IPS-11a (cell line): Measurements from ENCODE around the gene OR5AS1.
"Not testable (repeated sequence)": the region's sequence is repeated elsewhere in the genome, so short reads cannot be mapped to it uniquely, and the experiment has no call there.

Experiments
- H3K4me3 ChIP-seq: one replicate; pipeline ENCODE4 v1.5.1; 2013; ENCODE audit warnings: low read depth, low read length, control low read depth

OR5AS1 gene

GRCh38 chr11:56027354-56027753 lies at the start of gene OR5AS1:
Gene OR5AS1, plus strand, starts transcription at chr11:56027654. Its CDS starts 2,765 bp downstream, at chr11:56030419.
- H3K4me3 ChIP-seq = no peak within 1 kb of the TSS

DNA sequence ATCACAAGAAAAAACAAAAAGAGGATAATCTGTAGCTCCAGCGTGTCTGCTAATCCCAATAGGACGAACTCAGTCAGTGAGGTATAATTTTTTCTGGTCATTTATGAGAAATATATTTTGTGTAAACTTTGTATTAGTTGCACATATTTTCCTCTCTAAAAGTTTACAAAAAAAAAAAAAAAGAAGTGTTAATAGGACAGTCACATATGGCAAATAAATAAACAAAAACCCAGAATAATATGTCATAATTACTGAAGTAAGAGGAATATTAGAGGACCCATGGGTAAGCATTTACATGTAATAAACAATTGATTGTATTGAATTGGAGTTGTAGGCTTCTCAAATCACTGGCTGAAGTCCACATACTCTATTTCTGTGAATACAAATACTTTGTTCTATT lies 32.9 kb upstream of the OR5AS1 start, which contains the start of gene OR5F1:
Gene OR5F1 (minus strand): TSS at position 101 of the 400 bp plus-strand sequence. CDS start 0 bp downstream, at position 101.
- no peak within 1 kb of the TSS for H3K4me3 ChIP-seq

- no peak overlapping the region for H3K4me3 ChIP-seq
Measured at GRCh38 chr11:56010716-56011115, 16.7 kb upstream of the OR5AS1 start.

GRCh38 chr11:56013805-56014204 lies 13.6 kb upstream of the OR5AS1 start:
- no peak overlapping the region for H3K4me3 ChIP-seq

GRCh38 chr11:56045538-56045937 lies 18.1 kb downstream of the OR5AS1 start:
- H3K4me3 ChIP-seq = no peak overlapping the region

- no peak overlapping the region for H3K4me3 ChIP-seq
Measured at GRCh38 chr11:56048480-56048879, 21.0 kb downstream of the OR5AS1 start.

DNA sequence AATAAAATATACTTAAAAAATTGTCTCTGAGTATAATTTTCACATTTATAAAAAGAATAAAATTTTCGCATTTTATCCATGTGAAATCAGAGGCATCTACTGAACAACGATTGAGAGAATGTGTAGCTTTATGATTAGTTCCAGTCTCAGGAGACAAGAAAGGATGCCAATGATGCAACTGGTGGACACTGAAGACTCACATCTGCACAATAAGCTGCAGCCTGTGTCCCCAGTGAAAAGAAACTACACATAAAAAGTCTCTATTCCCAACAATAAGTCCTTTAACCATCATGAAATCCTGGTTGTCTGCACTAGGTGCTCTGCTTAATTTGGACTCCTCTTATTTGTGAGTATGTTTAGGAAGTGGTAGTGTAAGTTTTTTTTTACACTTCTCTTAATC lies 22.0 kb downstream of the OR5AS1 start:
- no peak overlapping the region for H3K4me3 ChIP-seq

GRCh38 chr11:56056366-56056765 lies 28.9 kb downstream of the OR5AS1 start:
- not testable (repeated sequence) for H3K4me3 ChIP-seq

DNA sequence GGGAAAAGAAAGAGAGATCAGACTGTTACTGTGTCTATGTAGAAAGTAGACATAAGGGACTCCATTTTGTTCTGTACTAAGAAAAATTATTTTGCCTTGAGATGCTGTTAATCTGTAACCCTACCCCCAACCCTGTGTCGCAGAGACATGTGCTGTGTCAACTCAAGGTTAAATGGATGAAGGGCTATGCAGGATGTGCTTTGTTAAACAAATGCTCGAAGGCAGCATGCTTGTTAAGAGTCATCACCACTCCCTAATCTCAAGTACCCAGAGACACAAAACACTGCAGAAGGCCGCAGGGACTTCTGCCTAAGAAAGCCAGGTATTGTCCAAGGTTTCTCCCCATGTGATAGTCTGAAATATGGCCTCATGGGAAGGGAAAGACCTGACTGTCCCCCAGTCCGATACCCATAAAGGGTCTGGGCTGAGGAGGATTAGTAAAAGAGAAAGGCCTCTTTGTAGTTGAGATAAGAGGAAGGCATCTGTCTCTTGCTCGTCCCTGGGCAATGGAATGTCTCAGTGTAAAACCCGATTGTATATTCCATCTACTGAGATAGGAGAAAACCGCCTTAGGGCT lies 30.3 kb downstream of the OR5AS1 start:
- not testable (repeated sequence) for H3K4me3 ChIP-seq

GRCh38 chr11:56058260-56058780 lies 30.9 kb downstream of the OR5AS1 start:
- H3K4me3 ChIP-seq = not testable (repeated sequence)

DNA sequence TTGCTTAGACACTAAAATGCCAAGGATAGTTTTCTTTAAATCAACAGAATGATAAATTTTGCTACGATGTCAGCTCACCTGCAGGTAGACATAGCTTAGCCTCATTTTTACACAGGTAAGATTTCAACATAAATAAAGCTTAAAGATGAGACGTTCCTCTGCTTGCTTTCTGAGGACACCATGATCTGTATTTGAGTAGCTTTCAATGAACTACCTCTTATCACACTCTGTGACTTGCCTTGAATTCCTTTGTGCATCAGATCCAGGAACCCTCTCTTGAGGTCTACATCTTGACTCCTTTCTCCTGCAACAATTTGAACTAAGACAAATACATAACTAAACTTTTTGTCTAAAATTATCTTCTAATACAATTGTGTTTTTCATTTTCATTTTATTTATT lies 39.5 kb downstream of the OR5AS1 start:
- no peak overlapping the region for H3K4me3 ChIP-seq
